PFSK-1 (cell line): ENCODE results near the gene SETBP1.

ENCODE experiments used
- FOXP2 ChIP-seq: optimal IDR thresholded peaks from 2 replicates; pipeline ENCODE3; 2011; ENCODE audit warnings: borderline replicate concordance, control low read depth, inconsistent platforms; ENCODE audit not compliant: insufficient read depth; ENCODE audit errors: extremely low read length, extremely low read depth
- POLR2AphosphoS5 ChIP-seq: IDR thresholded peaks from 2 replicates; pipeline ENCODE4 v1.6.1; 2012; ENCODE audit warnings: low read depth, mild to moderate bottlenecking, control low read depth, low read length, moderate library complexity
- SIN3A ChIP-seq: IDR thresholded peaks from 2 replicates; pipeline ENCODE4 v1.6.1; 2012; ENCODE audit warnings: mild to moderate bottlenecking, low read length, moderate library complexity, borderline replicate concordance; ENCODE audit not compliant: insufficient read depth
- TAF1 ChIP-seq: IDR thresholded peaks from 2 replicates; pipeline ENCODE4 v1.6.1; 2012; ENCODE audit warnings: low read length, control low read depth, borderline replicate concordance; ENCODE audit not compliant: insufficient read depth
- TF ChIP-seq, protein P1 (sequence below), 2 experiments: IDR thresholded peaks; 2 replicates each; pipeline versions ENCODE4 v1.6.1 to v1.8.0; 2011 to 2012; ENCODE audit warnings: low read depth in 2 of 2, low read length in 2 of 2, control low read depth in 1 of 2, inconsistent platforms in 1 of 2, mild to moderate bottlenecking in 1 of 2, moderate library complexity in 1 of 2; ENCODE audit not compliant: insufficient read depth in 1 of 2

Gene SETBP1

GRCh38 chr18:44988821-44989587, 308.3 kb downstream of the SETBP1 start:
- TF ChIP-seq, protein P1, sequence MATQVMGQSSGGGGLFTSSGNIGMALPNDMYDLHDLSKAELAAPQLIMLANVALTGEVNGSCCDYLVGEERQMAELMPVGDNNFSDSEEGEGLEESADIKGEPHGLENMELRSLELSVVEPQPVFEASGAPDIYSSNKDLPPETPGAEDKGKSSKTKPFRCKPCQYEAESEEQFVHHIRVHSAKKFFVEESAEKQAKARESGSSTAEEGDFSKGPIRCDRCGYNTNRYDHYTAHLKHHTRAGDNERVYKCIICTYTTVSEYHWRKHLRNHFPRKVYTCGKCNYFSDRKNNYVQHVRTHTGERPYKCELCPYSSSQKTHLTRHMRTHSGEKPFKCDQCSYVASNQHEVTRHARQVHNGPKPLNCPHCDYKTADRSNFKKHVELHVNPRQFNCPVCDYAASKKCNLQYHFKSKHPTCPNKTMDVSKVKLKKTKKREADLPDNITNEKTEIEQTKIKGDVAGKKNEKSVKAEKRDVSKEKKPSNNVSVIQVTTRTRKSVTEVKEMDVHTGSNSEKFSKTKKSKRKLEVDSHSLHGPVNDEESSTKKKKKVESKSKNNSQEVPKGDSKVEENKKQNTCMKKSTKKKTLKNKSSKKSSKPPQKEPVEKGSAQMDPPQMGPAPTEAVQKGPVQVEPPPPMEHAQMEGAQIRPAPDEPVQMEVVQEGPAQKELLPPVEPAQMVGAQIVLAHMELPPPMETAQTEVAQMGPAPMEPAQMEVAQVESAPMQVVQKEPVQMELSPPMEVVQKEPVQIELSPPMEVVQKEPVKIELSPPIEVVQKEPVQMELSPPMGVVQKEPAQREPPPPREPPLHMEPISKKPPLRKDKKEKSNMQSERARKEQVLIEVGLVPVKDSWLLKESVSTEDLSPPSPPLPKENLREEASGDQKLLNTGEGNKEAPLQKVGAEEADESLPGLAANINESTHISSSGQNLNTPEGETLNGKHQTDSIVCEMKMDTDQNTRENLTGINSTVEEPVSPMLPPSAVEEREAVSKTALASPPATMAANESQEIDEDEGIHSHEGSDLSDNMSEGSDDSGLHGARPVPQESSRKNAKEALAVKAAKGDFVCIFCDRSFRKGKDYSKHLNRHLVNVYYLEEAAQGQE (IDR thresholded peaks at IDR 0.05; ENCODE audit: insufficient read depth in 1 of 2, low read depth in 2 of 2, low read length in 2 of 2) = no peak

- no peak for TF ChIP-seq FOXP2
- TF ChIP-seq POLR2AphosphoS5 = no peak
- TF ChIP-seq TAF1 = no peak
- TF ChIP-seq, protein P1 (IDR thresholded peaks at IDR 0.05; ENCODE audit: insufficient read depth in 1 of 2, low read depth in 2 of 2, low read length in 2 of 2) = no peak
- no peak for TF ChIP-seq SIN3A
These were observed 315.6 kb downstream of the SETBP1 start for GRCh38 chr18:44996261-44996660.

DNA sequence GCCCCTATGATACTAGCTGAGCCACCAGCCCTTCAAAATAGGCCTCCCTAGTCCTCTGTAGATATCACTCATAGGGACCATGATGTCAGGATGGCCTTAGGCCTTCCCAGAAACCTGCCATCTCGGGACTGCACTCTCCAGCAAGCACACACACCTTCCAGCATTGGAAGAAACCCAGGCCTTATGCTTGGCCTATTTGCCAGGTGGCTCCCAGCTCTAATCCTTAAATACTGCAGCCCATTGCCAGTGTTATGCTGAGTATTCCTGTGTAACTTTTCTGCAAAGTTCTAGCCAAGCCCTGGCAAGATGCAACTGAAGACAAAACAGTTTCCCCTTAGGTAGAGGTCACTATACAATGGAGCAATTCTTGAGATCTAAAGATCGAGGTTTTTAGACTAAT, 316.5 kb downstream of the SETBP1 start:
- TF ChIP-seq FOXP2 (no peak), POLR2AphosphoS5 (no peak), SIN3A (no peak), TAF1 (no peak)
- TF ChIP-seq, protein P1 (IDR thresholded peaks at IDR 0.05; ENCODE audit: insufficient read depth in 1 of 2, low read depth in 2 of 2, low read length in 2 of 2) = no peak

DNA sequence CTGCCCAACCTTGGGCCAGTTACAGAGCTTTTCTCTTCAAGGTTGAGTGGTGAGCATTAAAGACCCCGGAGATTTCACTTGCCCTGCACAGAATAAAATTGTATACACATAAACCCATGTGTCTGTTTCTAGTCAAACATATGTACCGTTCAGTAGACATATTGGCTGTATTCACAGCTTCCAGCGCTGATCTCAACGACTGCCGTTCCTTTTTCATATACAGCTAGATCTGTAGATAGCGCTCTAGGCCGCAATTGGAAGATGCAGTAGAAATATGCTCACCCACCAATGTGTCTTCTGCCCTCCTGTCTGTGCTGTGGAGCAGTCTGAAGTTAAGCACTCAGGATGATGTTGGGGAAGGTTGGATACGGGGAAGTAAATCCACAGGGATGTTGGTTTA, 317.7 kb downstream of the SETBP1 start:
- no peak for TF ChIP-seq SIN3A
- no peak for TF ChIP-seq POLR2AphosphoS5
- no peak for TF ChIP-seq TAF1

- TF ChIP-seq SIN3A (no peak), TAF1 (no peak), FOXP2 (no peak), POLR2AphosphoS5 (no peak)
- TF ChIP-seq, protein P1 (IDR thresholded peaks at IDR 0.05; ENCODE audit: insufficient read depth in 1 of 2, low read depth in 2 of 2, low read length in 2 of 2) = no peak
These were observed 323.9 kb downstream of the SETBP1 start for GRCh38 chr18:45004546-45005080.
